Effector memory CD4-positive, alpha-beta T cell (primary cell): ENCODE data around the gene JOSD2.

Experiments used
- DNase-seq, 3 donors: peaks; one replicate each; pipeline ENCODE4 v3.0.0-alpha.2; 2020
- H3K27ac ChIP-seq: 2 replicates; pipeline ENCODE4 v1.7.0; 2013; ENCODE audit warnings: mild to moderate bottlenecking, low read length, moderate library complexity; ENCODE audit not compliant: insufficient read depth, poor library complexity, severe bottlenecking
- H3K27me3 ChIP-seq: replicated peaks from 2 replicates; pipeline ENCODE4 v1.7.0; 2013; ENCODE audit warnings: mild to moderate bottlenecking, low read length; ENCODE audit not compliant: insufficient read depth, control insufficient read depth, poor library complexity, severe bottlenecking
- H3K36me3 ChIP-seq: 2 replicates; pipeline ENCODE4 v1.7.0; 2013; ENCODE audit warnings: mild to moderate bottlenecking, low read length, moderate library complexity; ENCODE audit not compliant: control insufficient read depth, insufficient read depth
- H3K4me1 ChIP-seq: 2 replicates; pipeline ENCODE4 v1.7.0; 2013; ENCODE audit warnings: low read length, mild to moderate bottlenecking; ENCODE audit not compliant: control insufficient read depth, insufficient read depth, poor library complexity, severe bottlenecking
- H3K4me3 ChIP-seq: 2 replicates; pipeline ENCODE4 v1.7.0; 2013; ENCODE audit warnings: low read length, low read depth, mild to moderate bottlenecking; ENCODE audit not compliant: insufficient read depth, poor library complexity, severe bottlenecking
- H3K9me3 ChIP-seq: 2 replicates; pipeline ENCODE4 v1.7.0; 2013; ENCODE audit warnings: mild to moderate bottlenecking, low read length, moderate library complexity; ENCODE audit not compliant: control insufficient read depth

The JOSD2 gene

GRCh38 chr19:50494186-50495019 is 16.6 kb downstream of the JOSD2 start:
- H3K4me1 ChIP-seq, result peaks cover 17% of the 10 kb centered on the region
- no peaks in the 10 kb centered on the region for H3K9me3 ChIP-seq
- H3K36me3 ChIP-seq, result no peaks in the 10 kb centered on the region
- no peak overlapping the region for H3K4me3 ChIP-seq
- no peak for DNase-seq
- no peak overlapping the region for H3K27ac ChIP-seq
- no peaks in the 10 kb centered on the region for H3K27me3 ChIP-seq

GRCh38 chr19:50493171-50493570 is 17.8 kb downstream of the JOSD2 start:
- Histone ChIP-seq H3K36me3 (no peaks in the 10 kb centered on the region), H3K27ac (no peak overlapping the region), H3K4me3 (no peak overlapping the region), H3K9me3 (no peaks in the 10 kb centered on the region), H3K27me3 (no peaks in the 10 kb centered on the region), H3K4me1 (peaks cover 17% of the 10 kb centered on the region)
- no peak for DNase-seq

- no peak for DNase-seq
- Histone ChIP-seq H3K4me1 (peaks cover 17% of the 10 kb centered on the region), H3K9me3 (no peaks in the 10 kb centered on the region), H3K27ac (no peak overlapping the region), H3K27me3 (no peaks in the 10 kb centered on the region), H3K36me3 (no peaks in the 10 kb centered on the region), H3K4me3 (no peak overlapping the region)
Measured at GRCh38 chr19:50492303-50493052, 18.5 kb downstream of the JOSD2 start.

- no peak for DNase-seq
- Histone ChIP-seq H3K4me3 (no peak overlapping the region), H3K4me1 (peaks cover 17% of the 10 kb centered on the region), H3K36me3 (no peaks in the 10 kb centered on the region), H3K27me3 (no peaks in the 10 kb centered on the region), H3K9me3 (no peaks in the 10 kb centered on the region), H3K27ac (no peak overlapping the region)
Measured at GRCh38 chr19:50490991-50491472, 20.0 kb downstream of the JOSD2 start.

GRCh38 chr19:50490411-50490811 is 20.6 kb downstream of the JOSD2 start:
- Histone ChIP-seq H3K9me3 (no peaks in the 10 kb centered on the region), H3K27me3 (no peaks in the 10 kb centered on the region), H3K36me3 (no peaks in the 10 kb centered on the region), H3K4me3 (no peak overlapping the region), H3K27ac (no peak overlapping the region), H3K4me1 (peaks cover 17% of the 10 kb centered on the region)
- no peak for DNase-seq

- Histone ChIP-seq H3K27me3 (no peaks in the 10 kb centered on the region), H3K4me1 (peaks cover 17% of the 10 kb centered on the region), H3K36me3 (no peaks in the 10 kb centered on the region), H3K4me3 (no peak overlapping the region), H3K27ac (no peak overlapping the region), H3K9me3 (no peaks in the 10 kb centered on the region)
- DNase-seq, result no peak
Measured at GRCh38 chr19:50489461-50490011, 21.5 kb downstream of the JOSD2 start.

- DNase-seq, result no peak
- Histone ChIP-seq H3K27me3 (no peaks in the 10 kb centered on the region), H3K36me3 (no peaks in the 10 kb centered on the region), H3K4me1 (peaks cover 17% of the 10 kb centered on the region), H3K9me3 (no peaks in the 10 kb centered on the region), H3K27ac (no peak overlapping the region), H3K4me3 (no peak overlapping the region)
Measured at GRCh38 chr19:50488389-50489194, 22.4 kb downstream of the JOSD2 start.

GRCh38 chr19:50486823-50487515 is 24.0 kb downstream of the JOSD2 start:
- H3K4me3 ChIP-seq, result no peak overlapping the region
- H3K27me3 ChIP-seq, result no peaks in the 10 kb centered on the region
- H3K4me1 ChIP-seq, result peaks cover 13% of the 10 kb centered on the region
- H3K9me3 ChIP-seq, result no peaks in the 10 kb centered on the region
- peak in 2 of 3 donors; percentile 8 to 28 for DNase-seq
- H3K27ac ChIP-seq, result no peak overlapping the region
- peaks cover 9% of the 10 kb centered on the region for H3K36me3 ChIP-seq

- Histone ChIP-seq H3K4me1 (no peaks in the 10 kb centered on the region), H3K27me3 (no peaks in the 10 kb centered on the region), H3K27ac (no peak overlapping the region), H3K4me3 (no peak overlapping the region), H3K9me3 (no peaks in the 10 kb centered on the region), H3K36me3 (peaks cover 24% of the 10 kb centered on the region)
- DNase-seq, result no peak
Measured at GRCh38 chr19:50485284-50485955, 25.6 kb downstream of the JOSD2 start.
